GM19025 (cell line): ENCODE measurements around the gene BTRC.

Source experiments
- ATAC-seq: cut with Tn5 transposase; IDR thresholded peaks from one replicate; pipeline ENCODE4 v1.9.1; 2021; ENCODE audit warnings: mild to moderate bottlenecking, low read depth, moderate library complexity; ENCODE audit not compliant: unreplicated experiment

Gene BTRC

DNA sequence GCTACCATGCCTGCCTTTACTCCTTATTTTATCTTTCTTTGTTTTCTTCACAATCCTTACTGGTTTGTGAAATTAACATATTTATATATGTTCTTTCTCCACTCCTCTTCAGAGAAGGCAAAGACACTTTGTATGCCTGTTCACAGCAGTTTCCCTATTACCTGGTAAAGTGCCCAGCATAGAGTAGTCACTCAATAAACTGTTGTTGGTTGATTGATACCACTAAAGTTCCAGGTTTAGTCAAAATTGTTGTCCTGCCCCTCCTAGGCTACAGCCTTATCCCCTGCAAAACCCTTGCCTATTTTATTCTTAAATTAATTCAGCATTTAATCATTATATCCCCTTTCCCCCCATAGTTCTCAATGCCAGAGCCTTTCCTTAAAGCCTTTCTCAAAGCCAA, 158.0 kb downstream of the BTRC start:
- ATAC-seq: no peak

- ATAC-seq: no peak
These were observed 158.8 kb downstream of the BTRC start for GRCh38 chr10:101512738-101513137.

DNA sequence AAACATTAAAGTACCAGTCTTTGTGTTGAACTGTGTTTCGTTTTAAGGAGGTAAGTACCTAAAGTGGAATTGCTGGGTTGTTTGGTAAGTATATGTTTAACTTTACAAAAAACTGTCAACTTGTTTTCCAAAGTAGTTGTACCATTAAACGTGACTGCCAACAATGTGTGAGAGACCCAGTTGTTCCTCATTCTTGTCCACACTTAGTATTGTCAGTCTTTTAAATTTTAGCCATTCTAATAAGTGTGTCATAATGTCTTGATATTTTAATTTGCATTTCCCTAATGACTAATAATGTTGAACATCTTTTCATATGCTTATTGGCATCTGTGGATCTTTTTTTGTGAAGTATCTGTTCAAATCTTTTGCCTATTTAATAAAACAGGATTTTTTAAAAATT, 159.8 kb downstream of the BTRC start:
- ATAC-seq: no peak

- no peak for ATAC-seq
These were observed 171.9 kb downstream of the BTRC start for GRCh38 chr10:101525848-101526247.

- ATAC-seq: no peak
These were observed 175.2 kb downstream of the BTRC start for GRCh38 chr10:101529207-101529606.

DNA sequence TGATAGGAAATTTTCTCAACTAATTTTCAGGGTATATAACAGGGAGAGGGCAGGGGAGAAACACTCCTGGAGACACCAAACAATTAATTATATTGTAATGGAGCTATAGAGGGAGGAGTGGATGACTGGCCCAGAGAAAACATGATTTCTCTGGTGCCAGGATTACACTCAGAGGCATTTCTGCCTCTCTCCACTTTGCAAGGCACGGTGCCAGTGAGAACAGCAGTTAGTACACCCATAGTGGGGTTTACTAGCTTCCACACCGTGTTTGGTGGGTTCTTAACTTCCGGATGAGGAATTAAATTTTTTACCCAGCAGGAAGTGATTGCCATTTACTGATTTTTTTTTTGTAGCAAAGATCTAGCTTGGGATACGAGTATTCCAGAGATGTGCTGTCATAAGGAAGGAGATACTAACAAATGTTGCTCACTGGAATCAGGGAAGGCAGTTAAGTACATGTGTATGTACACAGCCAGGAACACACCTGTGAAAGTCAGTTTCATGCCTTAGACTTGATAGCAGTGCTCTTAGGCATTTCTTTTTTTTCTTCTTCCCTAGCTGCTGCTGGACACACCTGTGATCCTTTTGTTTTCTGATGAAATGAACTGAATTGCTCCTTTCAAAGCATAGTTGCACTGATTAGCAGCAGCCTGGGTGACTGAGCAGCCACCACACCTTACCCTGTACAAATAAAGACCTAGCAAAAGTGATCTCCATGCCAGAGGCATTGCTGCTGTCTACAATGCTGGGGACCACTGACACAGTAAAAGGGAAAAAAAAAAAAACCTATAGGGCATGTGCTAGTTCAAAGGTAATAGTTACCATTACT, 176.0 kb downstream of the BTRC start:
- ATAC-seq: no peak

DNA sequence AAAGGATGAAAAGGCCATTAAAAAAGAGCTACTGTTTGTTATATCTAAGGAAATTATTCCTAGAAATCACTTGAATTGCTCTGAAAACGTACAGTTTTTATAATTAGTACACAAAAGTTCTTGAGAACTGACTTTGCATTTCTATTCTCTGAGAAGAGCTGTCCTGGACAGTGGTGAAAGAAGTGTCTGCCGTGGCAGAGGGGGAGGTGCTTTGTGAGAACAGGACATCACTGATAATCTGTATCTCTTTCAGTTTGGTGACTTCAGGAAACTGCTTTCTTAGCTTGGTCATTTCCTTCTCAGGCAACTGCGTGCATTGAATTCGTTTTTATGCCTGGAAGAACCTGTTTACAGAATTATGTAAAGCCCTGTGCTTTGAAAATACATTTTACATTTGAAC, 182.0 kb downstream of the BTRC start:
- ATAC-seq: no peak

- no peak for ATAC-seq
These were observed 182.8 kb downstream of the BTRC start for GRCh38 chr10:101536800-101537199.

GRCh38 chr10:101538446-101538845, 184.5 kb downstream of the BTRC start:
- ATAC-seq: no peak

GRCh38 chr10:101545898-101546297, 191.9 kb downstream of the BTRC start:
- ATAC-seq: no peak

- no peak for ATAC-seq
These were observed 197.0 kb downstream of the BTRC start for GRCh38 chr10:101550965-101551364.

- no peak for ATAC-seq
These were observed 198.5 kb downstream of the BTRC start for GRCh38 chr10:101552442-101552841.

- no peak for ATAC-seq
These were observed 203.6 kb downstream of the BTRC start for GRCh38 chr10:101557541-101557940.

DNA sequence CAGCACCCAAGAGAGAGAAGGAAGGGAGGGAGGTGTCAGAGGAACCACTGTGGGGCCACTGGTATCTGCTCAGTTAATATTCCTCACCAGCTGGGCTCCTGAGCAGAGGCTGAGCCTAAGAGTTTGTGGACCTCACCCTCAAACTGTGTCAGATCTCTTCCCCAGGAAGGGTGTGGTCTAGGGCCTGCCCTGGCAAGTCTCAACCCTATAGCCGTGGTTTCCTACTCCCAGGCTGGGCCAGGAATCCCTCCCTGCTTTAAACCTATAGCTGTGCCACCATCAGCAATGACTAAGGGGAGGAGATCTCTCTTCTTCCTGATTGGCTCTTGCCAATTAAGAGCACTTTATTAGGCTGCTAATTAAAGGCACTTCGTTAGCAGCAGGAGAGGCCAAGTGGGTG, 204.2 kb downstream of the BTRC start:
- no peak for ATAC-seq

DNA sequence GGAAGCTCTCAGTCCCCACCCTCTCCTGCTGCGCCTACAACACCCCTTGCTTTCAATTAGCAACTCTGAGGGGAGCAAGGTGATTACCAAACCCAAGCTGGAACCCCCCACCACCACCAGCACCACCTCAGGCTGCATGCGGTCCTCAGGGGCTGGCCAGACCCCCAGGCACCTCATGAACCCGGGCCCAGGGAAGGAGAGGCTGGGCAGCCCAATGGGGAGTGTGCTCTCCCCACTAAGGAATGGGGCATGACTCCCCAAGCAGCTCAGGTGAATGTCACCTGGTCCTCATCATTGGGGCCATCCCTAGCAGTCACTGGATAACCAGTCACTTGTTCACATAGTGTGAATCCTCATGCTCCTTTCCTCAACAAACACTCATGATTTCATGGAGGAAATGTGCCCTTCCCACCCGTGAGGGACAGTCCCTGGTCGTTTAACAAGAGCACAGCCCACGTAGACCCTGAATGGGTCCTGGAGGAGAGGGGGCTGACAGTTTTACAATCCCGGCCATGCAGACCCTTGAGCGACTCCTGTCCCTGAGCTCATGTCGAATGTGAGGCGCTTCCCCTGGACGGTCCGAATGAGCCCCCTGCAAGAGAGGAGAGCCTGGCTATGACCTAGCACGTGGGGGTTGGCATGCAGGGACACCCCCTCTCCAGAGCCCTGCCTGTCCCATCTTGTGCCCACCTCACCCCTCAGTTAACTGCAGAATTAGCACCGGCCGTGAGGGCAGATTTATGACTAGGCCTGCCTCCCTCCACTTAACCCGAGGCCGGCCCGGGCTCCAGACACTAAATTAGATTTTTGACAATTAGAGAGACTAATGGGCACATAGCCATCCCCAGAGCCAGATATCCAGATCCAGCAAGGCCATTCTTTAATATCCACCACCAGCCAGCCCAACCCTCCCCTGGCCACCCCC, 205.0 kb downstream of the BTRC start:
- no peak for ATAC-seq

DNA sequence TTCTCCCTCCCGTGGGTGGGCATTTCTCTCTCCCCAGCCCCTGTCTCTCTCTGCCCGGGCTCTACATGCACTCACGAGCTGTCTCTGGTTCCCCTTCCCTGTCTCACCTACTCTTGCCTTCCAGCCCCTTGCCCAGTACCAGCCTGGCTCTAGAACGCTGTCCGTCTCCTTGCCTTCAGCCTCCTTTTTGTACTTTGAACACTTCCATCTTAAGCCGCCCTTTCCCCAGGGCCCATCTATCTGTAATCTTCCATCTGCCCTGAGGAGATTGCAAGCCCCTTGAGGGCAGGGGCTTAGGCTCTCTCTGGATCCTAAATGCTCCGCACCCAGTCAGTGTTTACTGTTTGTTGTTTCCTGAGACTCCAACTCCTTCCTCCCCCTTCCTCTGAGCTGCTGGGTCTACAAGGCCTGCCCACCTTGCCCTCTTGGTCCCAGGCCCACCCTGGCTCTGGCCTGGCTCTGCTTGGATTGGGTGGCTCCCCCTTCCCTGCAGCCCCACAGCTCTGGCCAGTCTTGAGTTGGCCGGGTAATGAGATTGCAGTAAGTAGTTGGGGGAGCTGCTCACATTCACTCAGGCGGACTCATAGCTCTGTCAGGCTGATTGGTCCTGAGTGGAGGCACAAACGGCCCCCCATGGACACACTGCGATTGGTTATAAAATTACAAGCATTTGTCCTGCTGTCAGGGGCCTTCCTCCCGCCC, 205.8 kb downstream of the BTRC start:
- no peak for ATAC-seq

DNA sequence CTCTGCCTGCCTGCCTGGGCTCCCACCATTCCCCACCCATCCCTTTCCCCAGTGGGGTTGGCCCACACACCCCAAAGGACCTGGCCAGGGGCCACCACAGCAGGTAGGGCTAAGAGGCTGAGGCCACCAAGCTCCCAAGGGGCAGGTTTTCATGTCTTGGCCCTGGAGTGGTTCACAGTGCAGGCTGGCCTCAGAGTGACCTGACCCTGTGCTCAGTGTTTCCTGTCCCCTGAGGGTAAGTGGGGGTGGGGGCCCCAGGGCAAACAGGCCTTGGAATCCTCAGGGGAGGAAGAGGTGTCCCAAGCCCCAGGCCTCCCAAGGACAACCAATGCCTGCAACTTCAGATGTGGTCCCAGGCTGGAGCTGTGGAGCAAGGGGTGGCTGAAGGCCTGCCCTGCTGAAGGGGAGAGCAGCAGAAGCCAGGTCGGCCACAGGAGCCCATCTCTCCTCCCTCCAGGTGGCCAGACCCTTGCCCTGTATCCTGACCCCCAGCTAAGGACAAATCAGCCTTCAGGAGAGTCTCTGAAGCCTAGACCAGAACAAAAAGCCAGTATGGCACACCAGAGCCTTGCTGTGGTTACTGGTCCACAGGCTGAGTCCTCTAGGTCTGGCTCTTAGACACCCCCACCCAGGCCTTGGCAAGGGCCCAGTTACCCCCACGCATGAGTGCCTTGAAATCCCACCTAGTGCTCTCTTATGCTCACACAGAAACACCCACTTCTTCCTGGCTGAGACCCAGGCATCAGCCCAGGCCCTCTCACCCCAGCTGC, 206.5 kb downstream of the BTRC start:
- ATAC-seq: no peak

GRCh38 chr10:101561068-101561915, 207.3 kb downstream of the BTRC start:
- no peak for ATAC-seq

DNA sequence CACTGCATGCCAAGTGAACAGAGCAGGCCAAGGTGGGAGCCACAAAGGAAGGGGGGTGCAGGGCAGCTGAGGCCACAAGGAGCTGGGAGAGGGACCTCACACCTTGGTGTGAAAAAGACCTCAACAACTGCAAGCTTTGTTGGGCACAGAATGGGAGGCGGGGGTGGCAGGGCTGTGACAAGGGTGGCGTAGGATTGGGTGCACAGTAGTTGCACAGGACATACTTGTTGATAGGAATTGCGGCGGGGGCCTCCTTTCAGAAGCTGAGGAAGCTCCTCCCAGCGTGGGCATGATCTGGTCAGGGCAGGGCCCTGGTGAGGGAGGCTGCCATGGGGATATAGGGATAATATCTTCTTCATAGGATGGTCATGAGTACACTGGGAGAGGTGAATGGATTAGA, 208.3 kb downstream of the BTRC start:
- ATAC-seq: no peak
